HL-60 (cell line): ENCODE measurements around the gene ZNF423.

ENCODE experiments used
- DNase-seq, 2 experiments: peaks; one replicate each; pipeline ENCODE4 v3.0.0-alpha.2; 2010 to 2020; ENCODE audit warnings: low read depth in 1 of 2, low spot score in 1 of 2
- H3K27ac ChIP-seq: fragments of 250-450 bp; sonication (Bioruptor Pico); replicated peaks from 2 replicates; pipeline ENCODE4 v1.5.1; 2020; ENCODE audit warnings: mild to moderate bottlenecking, moderate library complexity
- H3K27me3 ChIP-seq: fragments of 250-450 bp; sonication (Bioruptor Pico); 2 replicates; pipeline ENCODE4 v1.5.1; 2021; ENCODE audit warnings: mild to moderate bottlenecking, moderate library complexity; ENCODE audit not compliant: insufficient read depth, poor library complexity, severe bottlenecking
- H3K4me3 ChIP-seq: replicated peaks from 2 replicates; pipeline ENCODE4 v1.5.1; 2011; ENCODE audit warnings: mild to moderate bottlenecking, control low read depth, low read length; ENCODE audit not compliant: insufficient read depth
- GABPA ChIP-seq: IDR thresholded peaks from 2 replicates; pipeline ENCODE4 v1.6.1; 2012; ENCODE audit warnings: low read depth
- POLR2AphosphoS5 ChIP-seq: IDR thresholded peaks from 2 replicates; pipeline ENCODE4 v1.6.1; 2012; ENCODE audit warnings: low read depth
- SPI1 ChIP-seq: IDR thresholded peaks from 2 replicates; pipeline ENCODE4 v1.6.1; 2012; ENCODE audit warnings: low read depth, mild to moderate bottlenecking, borderline replicate concordance
- TF ChIP-seq, protein P1 (sequence below): IDR thresholded peaks from 2 replicates; pipeline ENCODE4 v1.6.1; 2012; ENCODE audit warnings: low read depth; ENCODE audit not compliant: insufficient replicate concordance
- TF ChIP-seq, protein P2 (sequence below): IDR thresholded peaks from one replicate; pipeline ENCODE4 v1.5.1; 2011; ENCODE audit warnings: low read length, control low read depth, inconsistent platforms; ENCODE audit not compliant: insufficient read depth

ZNF423 gene

DNA sequence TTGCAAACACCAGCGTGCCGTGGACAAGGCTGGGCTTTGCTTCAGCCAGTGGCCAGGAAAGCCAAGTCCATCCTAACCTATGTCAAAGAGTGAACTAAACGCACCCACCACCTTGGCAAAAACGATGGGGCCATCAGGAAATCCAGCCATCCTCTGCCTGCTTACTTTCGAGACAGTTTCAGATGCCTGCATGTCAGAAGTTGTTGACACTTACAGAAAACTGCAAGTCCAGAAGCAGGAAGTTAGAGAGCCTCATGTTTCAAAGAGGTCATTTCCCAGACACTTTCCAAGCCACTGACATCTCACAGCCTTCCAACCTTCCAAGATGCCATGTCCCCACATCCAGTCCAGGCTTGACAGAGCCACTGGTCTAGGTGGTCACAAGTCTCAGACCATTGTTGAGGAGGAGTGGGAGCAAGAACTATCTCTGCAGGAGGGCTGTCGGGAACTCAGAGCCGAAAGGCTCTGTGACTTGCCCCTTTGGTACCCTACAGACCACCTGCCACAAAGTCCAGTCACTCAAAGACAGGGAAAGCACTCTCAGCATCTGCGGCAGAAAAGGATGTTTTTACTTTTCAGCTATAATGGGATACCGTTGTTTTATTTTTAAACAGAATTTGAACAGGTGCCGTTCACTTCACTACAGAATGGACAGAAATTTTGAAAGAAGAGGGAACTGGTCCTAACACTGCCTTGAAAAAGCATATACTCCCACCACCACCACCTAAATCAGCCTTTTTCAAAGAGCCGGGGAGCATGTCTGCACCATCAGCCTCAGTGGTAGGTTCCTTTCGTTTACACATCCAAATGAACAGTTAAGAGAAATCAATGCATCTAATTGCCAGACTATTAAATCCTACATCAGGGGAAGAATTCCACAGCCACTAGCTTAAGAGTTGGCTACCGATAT is 5.1 kb downstream of the ZNF423 start:
- no peak for TF ChIP-seq SPI1
- no peak for DNase-seq
- H3K4me3 ChIP-seq, result no peak overlapping the region
- H3K27me3 ChIP-seq, result peaks cover 24% of the 10 kb centered on the region
- no peak overlapping the region for H3K27ac ChIP-seq

- no peak for DNase-seq
Measured at GRCh38 chr16:49849754-49850108, 6.2 kb downstream of the ZNF423 start.

GRCh38 chr16:49849037-49849753 is 6.7 kb downstream of the ZNF423 start:
- Histone ChIP-seq H3K27ac (no peak overlapping the region), H3K27me3 (peaks cover 19% of the 10 kb centered on the region), H3K4me3 (no peak overlapping the region)
- no peak for TF ChIP-seq GABPA
- no peak for TF ChIP-seq POLR2AphosphoS5
- TF ChIP-seq, protein P1, sequence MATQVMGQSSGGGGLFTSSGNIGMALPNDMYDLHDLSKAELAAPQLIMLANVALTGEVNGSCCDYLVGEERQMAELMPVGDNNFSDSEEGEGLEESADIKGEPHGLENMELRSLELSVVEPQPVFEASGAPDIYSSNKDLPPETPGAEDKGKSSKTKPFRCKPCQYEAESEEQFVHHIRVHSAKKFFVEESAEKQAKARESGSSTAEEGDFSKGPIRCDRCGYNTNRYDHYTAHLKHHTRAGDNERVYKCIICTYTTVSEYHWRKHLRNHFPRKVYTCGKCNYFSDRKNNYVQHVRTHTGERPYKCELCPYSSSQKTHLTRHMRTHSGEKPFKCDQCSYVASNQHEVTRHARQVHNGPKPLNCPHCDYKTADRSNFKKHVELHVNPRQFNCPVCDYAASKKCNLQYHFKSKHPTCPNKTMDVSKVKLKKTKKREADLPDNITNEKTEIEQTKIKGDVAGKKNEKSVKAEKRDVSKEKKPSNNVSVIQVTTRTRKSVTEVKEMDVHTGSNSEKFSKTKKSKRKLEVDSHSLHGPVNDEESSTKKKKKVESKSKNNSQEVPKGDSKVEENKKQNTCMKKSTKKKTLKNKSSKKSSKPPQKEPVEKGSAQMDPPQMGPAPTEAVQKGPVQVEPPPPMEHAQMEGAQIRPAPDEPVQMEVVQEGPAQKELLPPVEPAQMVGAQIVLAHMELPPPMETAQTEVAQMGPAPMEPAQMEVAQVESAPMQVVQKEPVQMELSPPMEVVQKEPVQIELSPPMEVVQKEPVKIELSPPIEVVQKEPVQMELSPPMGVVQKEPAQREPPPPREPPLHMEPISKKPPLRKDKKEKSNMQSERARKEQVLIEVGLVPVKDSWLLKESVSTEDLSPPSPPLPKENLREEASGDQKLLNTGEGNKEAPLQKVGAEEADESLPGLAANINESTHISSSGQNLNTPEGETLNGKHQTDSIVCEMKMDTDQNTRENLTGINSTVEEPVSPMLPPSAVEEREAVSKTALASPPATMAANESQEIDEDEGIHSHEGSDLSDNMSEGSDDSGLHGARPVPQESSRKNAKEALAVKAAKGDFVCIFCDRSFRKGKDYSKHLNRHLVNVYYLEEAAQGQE, result no peak
- TF ChIP-seq SPI1, result no peak
- TF ChIP-seq, protein P2, sequence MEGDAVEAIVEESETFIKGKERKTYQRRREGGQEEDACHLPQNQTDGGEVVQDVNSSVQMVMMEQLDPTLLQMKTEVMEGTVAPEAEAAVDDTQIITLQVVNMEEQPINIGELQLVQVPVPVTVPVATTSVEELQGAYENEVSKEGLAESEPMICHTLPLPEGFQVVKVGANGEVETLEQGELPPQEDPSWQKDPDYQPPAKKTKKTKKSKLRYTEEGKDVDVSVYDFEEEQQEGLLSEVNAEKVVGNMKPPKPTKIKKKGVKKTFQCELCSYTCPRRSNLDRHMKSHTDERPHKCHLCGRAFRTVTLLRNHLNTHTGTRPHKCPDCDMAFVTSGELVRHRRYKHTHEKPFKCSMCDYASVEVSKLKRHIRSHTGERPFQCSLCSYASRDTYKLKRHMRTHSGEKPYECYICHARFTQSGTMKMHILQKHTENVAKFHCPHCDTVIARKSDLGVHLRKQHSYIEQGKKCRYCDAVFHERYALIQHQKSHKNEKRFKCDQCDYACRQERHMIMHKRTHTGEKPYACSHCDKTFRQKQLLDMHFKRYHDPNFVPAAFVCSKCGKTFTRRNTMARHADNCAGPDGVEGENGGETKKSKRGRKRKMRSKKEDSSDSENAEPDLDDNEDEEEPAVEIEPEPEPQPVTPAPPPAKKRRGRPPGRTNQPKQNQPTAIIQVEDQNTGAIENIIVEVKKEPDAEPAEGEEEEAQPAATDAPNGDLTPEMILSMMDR, result no peak
- DNase-seq, result no peak

More at GRCh38 chr16:49849754-49850108, 6.2 kb downstream of the ZNF423 start:
- Histone ChIP-seq H3K4me3 (no peak overlapping the region), H3K27me3 (peaks cover 24% of the 10 kb centered on the region), H3K27ac (no peak overlapping the region)
- TF ChIP-seq POLR2AphosphoS5 (no peak), GABPA (no peak), SPI1 (no peak)
- TF ChIP-seq, protein P2, result no peak
- TF ChIP-seq, protein P1, result no peak

DNA sequence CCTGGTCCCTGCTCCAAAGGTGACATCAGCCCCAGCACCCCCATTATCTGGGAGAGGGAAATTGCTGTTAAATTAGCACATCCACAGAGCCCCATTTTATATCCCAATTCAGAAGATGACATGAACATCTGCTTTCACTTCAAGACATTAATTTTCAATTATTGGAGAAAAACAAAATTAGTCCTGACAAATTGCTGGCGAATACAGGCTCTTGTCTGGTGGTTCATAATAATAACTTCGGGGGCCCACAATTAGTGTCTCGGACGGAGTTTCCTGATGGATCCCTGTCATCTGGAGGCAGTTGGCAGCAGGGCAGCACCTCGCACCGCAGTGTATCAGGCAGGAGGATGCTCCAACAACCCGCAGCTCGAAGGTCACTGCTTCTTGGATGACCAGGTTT is 7.4 kb downstream of the ZNF423 start:
- H3K27me3 ChIP-seq, result peaks cover 12% of the 10 kb centered on the region
- no peak overlapping the region for H3K4me3 ChIP-seq
- TF ChIP-seq, protein P2, result no peak
- no peak for TF ChIP-seq GABPA
- TF ChIP-seq SPI1, result no peak
- TF ChIP-seq, protein P1, result no peak
- no peak for TF ChIP-seq POLR2AphosphoS5
- no peak for DNase-seq
- H3K27ac ChIP-seq, result no peak overlapping the region
